SW480 (cell line): Measurements from ENCODE around the gene ITCH.
"Not testable (repeated sequence)": the region's sequence is repeated elsewhere in the genome, so short reads cannot be mapped to it uniquely, and the experiment has no call there.

ENCODE experiments used
- DNase-seq: peaks from one replicate; pipeline ENCODE4 v3.0.0-alpha.2; 2016; ENCODE audit warnings: low spot score

The ITCH gene

DNA sequence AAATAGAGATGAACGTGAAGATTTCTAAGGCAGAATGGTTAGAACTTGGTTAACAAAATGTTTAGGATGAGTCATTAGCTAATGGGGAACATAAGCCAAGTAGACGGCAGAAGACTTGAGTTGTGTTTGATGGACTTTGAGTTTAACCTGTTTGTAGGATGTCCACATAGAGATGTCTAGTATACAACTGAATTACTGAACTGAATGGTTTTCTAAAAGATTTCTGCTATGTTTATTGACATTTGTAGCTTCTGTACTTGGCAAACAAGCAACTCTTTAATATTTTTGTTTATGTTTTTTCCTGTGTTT is 98.7 kb downstream of the ITCH start:
- no peak for DNase-seq

DNA sequence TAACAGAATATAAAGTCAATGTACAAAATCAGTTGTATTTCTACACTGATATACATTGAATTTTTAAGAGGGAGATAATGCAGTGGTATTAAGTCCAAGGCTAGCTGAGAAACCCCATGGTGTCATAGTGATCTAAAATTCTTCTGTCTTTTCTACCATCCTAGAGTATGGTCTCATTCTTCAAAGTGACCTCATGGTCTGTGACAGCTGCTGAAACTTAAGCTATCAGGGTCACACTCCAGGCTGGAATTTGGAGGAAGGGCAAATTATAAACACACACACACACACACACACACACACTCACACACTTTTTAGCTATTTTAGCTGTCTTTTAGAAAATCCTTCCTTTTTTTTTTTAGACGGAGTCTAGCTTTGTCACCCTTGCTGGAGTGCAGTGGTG is 105.9 kb downstream of the ITCH start:
- no peak for DNase-seq

DNA sequence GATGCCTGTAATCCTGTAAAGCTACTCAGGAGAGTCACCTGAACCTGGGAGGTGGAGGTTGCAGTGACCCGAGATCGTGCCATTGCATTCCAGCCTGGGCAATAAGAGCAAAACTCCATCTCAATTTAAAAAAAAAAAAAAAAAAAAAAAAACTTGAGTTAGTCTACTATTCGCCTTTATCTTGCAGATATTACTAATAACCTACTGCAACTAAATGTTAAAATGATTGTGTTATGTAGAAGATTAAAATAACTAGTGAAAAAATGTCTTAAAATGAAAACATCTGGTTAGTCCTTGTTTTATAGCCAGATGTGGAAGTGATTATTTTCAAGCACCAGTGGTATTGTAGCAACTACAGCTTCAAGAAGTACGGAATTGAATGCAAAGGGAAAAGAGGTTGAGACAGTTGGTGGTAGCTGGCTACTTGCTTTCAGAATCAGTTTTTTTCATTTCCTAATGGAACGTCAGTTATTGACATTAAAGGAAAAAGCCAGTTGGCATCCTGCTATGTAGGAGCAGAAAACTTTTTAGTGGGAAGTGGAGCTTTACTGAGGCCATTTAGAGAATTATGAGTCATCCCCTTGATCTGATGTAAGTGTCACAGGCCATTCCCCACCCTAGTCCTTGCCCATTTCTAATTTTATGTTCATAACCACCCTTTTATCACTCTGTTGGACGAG is 109.3 kb downstream of the ITCH start:
- DNase-seq, result peak; percentile 83

DNA sequence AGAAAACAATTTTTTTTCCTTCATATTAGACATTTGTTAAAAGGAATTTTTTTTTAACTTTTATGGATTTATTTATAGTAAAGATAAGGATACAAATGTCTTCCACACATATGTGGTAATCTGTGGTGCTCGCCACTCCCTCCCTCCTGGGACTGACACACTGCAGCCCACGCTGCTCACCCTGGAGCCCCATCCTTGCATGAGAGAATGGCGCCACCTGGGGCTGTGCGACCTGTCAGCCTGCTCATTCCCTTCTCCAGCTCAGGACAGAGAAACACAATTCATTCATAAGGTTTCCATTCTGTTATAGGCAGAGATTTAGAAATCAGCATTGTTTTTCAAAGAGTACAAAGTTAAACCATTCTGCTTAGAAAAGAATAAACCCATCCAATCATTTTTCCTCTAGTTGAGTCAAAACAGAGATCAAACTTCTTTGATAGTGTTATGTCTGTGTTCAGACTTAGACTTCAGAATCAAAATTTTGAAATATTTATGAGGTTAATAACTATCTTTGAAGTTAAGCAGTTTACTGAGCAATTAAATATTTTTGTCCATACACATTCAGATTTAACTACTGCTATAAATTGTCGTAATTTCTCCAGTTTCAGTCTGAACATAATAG is 110.3 kb downstream of the ITCH start:
- DNase-seq, result peak; percentile 60

DNA sequence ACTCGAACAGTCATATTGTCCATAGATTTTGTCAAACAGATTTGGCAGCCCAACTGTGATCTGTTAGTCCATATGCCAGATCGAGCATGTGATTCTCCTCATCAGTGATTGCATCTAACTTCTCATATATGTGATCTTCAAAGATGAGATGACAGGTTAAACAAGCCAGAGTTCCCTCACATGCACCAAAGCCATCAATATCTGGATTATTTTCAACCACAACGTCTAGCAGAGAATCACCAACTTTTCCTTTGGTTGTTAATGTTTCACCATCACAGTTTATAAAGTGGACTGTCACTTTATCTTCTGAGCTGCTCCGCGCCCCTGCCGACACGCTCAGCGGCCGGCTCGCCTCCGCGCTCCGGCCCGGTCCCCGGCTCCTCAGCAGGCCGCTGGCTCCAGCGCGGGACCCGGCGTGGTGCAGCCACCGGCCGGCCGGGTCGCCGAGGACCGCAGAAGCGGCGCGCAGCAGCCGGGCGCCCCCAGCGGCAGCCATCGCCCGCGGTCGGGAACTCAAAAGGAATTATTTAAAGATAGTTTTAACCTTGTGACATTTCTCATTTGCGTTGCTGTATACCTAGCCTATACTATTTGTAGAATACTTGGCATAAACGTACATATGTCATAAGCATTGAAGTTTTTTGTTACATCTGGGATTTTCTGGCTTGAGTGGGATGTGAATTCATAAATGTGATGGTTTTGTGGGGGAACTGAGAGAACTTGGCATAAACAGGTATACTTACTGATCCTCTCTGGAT is 113.1 kb downstream of the ITCH start:
- peak; percentile 33 for DNase-seq

DNA sequence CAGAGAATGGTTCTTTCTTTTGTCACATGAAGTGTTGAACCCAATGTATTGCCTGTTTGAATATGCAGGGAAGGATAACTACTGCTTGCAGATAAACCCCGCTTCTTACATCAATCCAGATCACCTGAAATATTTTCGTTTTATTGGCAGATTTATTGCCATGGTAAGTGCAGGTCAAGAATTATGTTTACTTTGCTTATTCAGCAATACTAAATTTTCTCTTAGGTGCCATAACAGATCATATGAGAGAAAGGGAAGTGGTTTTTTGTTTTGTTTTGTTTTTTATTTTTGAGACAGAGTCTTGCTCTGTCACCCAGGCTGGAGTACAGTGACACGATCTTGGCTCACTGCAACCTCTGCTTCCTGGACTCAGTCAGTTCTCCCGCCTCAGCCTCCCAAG is 116.6 kb downstream of the ITCH start:
- DNase-seq, result no peak

DNA sequence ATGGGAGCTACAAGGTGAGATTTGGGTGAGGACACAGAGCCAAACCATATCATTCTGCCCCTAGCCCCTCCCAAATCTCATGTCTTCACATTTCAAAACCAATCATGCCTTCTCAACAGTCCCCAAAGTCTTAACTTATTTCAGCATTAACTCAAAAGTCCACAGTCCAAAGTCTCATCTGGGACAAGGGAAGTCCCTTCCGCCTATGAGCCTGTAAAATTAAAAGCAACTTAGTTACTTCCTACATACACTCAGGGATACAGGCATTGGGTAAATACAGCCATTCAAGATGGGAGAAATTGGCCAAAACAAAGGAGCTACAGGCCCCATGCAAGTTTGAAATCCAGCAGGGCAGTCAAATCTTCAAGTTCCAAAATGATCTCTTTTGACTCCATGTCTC is 119.1 kb downstream of the ITCH start:
- DNase-seq, result not testable (repeated sequence)

DNA sequence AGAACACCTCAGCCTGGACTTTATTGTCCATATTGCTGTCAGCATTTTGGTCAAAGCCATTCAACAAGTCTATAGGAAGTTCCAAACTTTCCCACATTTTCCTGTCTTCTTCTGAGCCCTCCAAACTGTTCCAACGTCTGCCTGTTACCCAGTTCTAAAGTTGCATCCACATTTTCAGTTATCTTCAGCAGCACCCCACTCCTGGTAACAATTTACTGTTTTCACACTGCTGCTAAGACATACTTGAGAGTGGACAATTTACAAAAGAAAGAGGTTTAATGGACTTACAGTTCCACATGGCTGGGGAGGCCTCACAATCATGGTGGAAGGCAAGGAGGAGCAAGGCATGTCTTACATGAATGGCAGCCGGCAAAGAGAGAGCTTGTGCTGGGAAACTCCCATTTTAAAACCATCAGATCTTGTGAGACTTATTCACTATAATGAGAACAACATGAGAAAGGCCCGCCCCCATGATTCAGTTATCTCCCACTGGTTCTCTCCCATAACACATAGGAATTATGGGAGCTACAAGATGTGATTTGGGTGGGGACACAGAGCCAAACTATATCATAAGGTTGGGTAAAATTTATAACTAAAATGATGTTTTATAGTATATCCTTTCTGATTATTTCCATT is 120.6 kb downstream of the ITCH start:
- not testable (repeated sequence) for DNase-seq

DNA sequence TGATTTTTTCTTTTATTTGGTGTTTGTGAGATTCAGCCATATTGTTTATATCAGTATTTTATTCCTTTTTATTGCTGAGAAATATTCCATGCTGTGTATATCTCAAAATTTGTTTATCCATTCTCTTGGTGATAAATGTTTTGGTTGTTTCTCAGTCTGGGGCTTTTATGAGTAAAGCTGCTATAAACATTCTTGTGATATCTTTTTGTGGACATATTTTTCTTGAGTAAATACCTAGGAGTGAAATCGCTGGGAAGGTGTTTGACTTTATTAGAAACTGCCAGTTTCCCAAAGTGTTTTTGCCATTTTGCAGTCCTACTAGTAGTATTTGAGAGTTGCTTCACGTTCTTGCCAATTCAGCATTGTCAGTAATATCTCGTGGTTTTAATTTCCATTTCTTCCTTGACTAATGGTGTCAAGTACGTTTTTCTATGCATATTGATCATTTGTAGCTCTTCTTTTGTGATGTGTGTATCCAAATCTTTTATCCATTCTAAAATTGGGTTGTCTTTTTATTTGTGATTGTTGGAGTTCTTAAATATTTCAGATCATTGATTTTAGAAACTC is 122.1 kb downstream of the ITCH start:
- no peak for DNase-seq

DNA sequence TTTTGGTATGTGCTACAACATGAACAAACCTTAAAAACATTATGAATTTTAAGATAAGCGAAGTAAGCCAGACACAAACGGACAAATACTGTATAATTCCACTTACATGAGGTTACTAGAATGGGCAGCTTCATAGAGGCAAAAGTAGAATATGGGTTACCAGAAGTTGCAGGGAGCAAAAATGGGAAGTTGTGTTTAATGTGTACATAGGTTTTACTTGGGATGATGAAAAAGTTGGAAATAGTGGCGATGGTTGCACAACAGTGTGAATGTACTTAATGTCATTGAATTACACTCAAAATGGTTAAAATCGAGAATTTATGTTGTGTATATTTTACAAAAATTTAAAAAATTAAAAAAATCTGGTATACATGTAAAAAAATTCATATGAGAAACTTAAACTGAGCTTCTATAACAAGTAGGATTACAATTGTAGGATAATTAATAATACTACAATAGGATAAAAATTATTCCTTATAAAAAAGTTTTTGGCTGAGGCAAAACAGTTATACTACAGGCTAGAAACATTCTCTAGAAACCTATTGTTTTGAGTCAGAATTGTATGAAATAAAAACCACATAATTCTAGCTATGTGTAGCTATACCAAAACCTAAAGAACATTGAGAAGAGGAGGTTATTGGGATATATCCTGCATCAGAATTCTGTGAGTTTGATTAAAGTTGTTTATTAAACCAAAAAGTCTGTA is 128.3 kb downstream of the ITCH start:
- DNase-seq, result no peak

DNA sequence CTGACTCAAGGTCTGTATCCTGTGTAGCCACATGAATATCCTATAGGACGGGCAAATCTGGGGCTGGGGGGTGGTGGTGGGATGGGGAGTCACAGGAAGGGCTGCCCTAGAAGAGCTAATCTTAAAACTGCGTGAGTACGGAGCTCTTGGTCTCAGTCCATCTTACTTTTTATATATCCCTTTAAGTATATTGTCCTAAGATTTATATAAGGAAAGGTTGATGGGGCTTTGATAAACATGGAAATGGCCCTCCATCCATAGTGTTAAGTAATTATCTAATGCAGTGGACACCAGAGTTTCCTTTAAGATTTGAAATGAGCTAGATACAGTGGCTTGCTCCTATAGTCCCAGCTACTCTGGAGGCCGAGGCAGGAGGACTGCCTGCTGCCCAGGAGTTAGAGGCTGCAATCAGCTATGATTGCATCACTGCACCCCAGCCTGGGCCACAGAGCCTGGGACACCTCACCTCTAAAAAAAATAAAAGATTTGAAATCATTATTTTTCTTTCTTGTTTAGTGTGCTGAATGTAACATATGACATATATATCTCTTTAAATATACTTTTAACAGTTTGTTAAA is 128.9 kb downstream of the ITCH start:
- DNase-seq, result no peak

DNA sequence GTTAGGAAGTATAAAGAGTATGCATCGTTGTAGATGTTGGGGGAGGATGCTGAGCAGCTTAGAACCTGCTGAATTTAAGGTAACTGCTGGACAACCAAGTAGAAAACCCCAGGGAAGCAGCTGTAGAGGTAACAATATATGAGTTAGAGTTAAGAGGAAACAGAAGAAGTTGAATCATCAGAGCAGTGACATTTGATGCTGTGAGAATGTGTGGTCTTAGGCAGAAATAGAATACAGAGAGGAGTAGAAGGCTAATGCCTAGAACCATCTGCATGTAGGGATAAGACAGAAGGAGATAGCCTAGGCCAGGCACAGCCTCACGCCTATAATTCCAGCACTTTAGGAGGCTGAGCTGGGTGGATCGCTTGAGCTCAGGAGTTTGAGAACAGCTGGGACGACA is 130.6 kb downstream of the ITCH start:
- DNase-seq, result no peak

DNA sequence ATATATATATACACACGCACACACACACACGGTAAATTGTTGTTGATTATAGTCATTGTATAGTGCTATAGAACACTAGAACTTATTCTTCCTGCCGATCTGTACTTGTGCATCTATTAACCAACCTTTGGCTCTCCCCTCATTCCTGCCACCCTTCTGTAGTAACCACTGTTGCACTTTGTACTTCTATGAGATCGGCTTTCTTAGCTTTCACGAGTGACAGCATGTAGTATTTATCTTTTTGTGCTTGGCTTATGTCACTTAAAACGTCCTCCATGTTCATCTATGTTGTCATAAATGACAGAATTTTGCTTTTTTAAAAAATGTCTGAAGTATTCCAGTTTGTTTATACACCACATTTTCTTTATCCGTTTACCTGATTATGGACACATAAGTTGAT is 132.2 kb downstream of the ITCH start:
- DNase-seq, result no peak

DNA sequence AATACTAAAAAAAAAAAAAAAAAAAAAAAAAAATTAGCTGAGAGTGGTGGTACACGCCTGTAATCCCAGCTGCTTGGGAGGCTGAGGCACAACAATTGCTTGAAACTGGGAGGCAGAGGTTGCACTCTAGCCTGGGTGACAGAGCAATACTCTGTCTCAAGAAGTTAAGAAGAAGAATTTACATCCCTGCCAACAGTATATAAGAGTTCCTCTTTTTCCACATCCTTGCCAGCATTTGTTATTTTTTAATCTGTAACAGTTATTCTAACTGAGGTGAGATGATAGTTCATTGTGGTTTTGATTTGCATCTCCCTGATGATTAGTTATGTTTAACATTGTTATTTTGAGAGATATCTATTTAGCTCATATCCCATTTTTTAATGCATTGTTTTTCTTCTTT is 132.8 kb downstream of the ITCH start:
- no peak for DNase-seq

DNA sequence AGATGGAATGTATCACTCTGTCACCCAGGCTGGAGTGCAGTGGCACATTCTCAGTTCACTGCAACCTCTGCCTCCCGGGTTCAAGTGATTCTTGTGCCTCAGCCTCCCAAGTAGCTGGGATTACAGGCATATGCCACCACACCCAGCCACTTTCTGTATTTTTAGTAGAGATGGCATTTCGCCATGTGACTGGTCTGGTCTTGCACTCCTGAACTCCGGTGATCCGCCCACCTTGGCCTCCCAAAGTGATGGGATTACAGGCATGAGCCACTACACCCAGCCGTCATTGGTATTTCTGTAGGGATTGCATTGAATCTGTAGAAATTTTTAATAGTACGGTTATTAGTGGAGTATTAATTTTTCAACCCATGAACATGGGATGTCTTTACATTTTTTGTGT is 134.5 kb downstream of the ITCH start:
- not testable (repeated sequence) for DNase-seq

DNA sequence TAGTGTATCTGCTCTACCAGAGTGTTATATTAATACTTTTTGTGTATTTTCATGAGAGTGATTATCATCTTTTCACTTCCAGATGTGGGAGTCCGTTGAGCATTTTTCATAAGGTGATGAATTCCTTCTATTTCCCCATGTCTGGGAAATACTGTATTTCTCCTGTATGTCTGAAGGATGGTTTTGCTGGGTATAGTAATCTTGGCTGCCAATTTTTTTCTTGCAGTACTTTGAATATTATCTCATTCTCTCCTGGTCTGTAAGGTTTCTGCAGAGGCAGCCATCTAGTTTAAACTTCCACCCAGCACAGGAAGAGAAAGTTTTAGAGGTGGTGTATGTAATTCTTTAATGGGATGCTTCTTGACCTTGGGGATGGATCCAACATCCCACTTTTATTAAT is 137.8 kb downstream of the ITCH start:
- no peak for DNase-seq

DNA sequence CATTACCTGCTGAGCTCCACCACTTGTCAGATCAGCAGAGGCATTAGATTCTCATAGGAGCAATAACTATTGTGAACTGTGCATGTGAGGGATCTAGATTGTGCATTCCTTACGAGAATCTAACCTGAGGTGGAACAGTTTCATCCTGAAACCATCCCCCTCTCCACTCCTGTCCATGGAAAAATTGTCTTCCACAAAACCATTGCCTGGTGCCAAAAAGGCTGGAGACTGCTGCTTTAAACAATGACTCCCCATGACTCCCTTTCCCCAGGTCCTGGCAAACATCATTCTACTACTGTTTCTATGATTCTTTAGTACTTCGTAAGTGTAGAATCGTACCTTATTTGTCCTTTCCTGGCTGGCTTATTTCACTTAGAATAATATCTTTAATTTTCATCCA is 143.4 kb downstream of the ITCH start:
- DNase-seq, result no peak

DNA sequence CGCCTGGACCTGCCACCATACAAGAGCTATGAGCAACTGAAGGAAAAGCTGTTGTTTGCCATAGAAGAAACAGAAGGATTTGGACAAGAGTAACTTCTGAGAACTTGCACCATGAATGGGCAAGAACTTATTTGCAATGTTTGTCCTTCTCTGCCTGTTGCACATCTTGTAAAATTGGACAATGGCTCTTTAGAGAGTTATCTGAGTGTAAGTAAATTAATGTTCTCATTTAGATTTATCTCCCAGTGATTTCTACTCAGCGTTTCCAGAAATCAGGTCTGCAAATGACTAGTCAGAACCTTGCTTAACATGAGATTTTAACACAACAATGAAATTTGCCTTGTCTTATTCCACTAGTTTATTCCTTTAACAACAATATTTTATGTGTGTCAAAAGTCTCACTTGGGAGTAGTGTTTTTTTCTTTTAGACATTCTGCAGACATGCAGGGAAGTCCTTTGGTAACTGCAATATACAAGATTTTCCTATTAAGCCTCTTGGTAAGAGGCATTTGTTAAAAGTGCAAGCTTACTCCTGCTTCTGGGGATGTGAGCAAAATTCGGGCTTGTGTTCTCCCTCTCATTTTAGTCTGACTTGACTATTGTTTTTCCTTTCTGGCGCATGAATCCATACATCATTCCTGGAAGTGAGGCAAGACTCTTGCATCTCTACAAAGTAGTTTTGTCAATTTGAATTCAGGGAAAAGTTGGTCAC is 144.8 kb downstream of the ITCH start:
- no peak for DNase-seq

DNA sequence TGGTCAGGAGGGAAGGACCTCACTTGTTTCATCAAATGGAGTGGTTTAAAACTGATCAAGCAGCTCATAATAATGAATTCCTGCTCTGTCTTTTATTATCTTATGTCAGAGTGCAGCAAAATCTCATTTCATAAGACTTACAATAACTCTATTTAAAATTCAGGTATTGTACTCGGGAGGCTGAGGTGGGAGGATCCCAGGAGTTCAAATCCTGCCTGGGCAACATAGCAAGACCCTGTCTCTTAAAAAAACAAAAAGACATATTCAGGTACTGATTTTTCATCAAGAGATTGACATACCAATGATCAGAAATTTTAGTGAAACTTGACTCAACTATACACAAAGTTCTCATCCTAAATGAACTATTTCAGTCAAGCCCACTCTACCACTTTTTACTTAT is 147.5 kb downstream of the ITCH start:
- DNase-seq, result no peak

DNA sequence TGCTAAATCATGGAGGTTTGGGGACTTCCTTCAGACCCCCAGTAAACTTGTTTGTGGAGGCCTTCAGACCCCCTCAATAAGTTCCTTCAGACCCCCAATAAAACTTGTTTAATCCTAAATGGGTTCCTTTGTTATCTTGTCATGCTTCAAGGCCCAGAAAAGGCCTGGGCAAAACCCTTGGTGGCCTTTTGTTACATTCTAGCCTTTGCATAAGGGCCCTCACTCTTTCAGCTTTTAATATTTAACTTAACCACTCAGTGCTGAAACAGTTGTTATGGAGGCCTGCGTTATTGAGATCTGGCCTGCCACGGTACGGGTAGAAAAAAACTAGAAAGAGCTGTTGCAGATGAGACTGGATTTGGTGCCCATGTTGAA is 148.8 kb downstream of the ITCH start:
- DNase-seq, result no peak

DNA sequence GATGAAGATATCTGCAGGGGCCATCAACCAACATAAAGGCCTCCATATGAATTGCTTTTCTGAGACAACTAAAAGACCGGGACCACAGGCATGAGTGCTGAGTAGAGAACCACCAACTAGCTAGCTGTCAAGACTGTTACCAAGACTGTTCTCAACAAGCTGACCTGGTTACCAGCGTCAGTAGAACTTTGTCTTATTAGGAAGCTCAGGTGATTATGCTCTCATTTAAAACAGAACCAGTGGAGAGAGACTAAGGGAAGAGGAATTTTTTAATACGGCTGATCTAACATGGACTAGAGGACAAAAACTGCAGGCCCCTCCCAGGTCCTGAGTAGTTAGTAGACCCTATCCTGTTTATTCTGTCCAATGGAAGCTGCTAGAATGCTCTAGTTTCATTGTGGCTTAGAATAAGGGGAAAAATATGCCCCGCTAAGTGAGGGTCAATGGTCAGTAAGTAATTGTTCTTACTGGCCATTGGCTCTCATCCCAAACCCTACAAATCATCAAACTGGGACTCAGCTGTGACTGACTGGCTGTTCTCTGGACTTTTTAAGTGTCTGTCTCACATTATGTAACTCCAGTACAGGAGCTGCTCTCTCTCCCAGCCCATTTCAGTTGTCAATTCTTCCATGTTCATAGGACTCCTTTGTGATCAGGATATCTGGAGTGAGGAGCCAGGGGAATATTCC is 149.3 kb downstream of the ITCH start:
- no peak for DNase-seq
